ENCODE data around the gene CXCL8. TPM values are rescaled to one million over a fixed set of nuclear protein-coding genes. Genes with fewer than 3 reads are reported as not detected.

The CXCL8 gene
- total and polyA plus RNA-seq, 8 donors = 0.37 to 43.2 (median 2.9) TPM

DNA sequence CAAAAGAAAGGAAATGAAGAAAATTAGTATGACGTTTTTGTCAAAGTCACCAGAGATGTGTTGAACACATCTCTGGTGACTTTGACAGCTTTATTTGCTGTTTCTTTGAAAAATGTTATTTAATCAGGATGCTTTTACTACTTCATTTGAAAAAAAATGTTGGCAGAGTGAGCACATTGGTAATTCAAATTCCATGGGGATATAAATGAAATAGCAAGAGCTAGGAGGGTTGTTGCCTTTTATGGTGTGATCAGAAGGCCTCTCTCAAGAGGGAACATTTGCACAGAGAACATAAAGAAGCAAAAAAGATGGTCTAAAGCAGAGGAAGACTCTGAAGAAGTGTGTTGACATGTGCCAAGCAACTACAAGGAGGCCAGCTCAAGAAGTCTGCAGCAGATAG is 46.6 kb upstream of the CXCL8 start:
- no peak for FAIRE-seq

DNA sequence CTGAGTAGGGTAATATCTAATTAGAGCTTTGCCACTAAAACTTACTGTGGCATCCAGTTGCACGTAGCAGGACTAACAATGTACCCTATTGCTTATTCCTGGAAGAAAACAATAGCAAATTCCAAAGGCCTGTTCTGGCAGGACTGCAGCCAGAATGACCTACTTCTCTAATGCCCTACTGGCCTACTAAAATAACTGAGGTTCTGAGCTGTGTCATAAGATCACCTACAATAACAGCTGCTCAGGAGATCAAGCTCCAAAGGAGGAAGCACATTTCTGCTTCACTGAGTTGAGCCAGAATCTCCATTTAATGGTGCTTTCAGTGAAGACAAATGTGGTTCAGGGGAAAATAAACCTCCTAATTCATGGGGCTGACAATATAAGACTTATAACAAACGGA is 42.2 kb upstream of the CXCL8 start:
- H3K9me3 ChIP-seq = no peaks in the 10 kb centered on the region
- H3K27ac ChIP-seq = no peak overlapping the region
- TF ChIP-seq, protein P1, sequence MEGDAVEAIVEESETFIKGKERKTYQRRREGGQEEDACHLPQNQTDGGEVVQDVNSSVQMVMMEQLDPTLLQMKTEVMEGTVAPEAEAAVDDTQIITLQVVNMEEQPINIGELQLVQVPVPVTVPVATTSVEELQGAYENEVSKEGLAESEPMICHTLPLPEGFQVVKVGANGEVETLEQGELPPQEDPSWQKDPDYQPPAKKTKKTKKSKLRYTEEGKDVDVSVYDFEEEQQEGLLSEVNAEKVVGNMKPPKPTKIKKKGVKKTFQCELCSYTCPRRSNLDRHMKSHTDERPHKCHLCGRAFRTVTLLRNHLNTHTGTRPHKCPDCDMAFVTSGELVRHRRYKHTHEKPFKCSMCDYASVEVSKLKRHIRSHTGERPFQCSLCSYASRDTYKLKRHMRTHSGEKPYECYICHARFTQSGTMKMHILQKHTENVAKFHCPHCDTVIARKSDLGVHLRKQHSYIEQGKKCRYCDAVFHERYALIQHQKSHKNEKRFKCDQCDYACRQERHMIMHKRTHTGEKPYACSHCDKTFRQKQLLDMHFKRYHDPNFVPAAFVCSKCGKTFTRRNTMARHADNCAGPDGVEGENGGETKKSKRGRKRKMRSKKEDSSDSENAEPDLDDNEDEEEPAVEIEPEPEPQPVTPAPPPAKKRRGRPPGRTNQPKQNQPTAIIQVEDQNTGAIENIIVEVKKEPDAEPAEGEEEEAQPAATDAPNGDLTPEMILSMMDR (IDR thresholded peaks at IDR 0.05) = no peak
- no peaks in the 10 kb centered on the region for H3K36me3 ChIP-seq
- no peaks in the 10 kb centered on the region for H3K27me3 ChIP-seq
- no peak overlapping the region for H3K4me3 ChIP-seq
- DNase-seq (peak in 1 of 6 donors; percentile 9), ATAC-seq (peak in 3 of 4 donors; percentile 68 to 82 (median 72)), FAIRE-seq (no peak)
- 52 to 61% methylated on average over 2 of the region's 2 CpGs for WGBS, 2 donors
- intact Hi-C loops (cut with DNase I) = no loop called here
- H3K4me1 ChIP-seq = peaks cover 0 to 6% (median 0%) of the 10 kb centered on the region in 3 donors

More for the DNA sequence above, 46.6 kb upstream of the CXCL8 start:
- peaks cover 0 to 3% (median 0%) of the 10 kb centered on the region in 3 donors for H3K4me1 ChIP-seq
- no peaks in the 10 kb centered on the region for H3K9me3 ChIP-seq
- DNase-seq (no peak), ATAC-seq (no peak)
- no peaks in the 10 kb centered on the region for H3K27me3 ChIP-seq
- TF ChIP-seq, protein P1 (IDR thresholded peaks at IDR 0.05) = no peak
- H3K4me3 ChIP-seq = no peak overlapping the region
- H3K27ac ChIP-seq = no peak overlapping the region
- H3K36me3 ChIP-seq = no peaks in the 10 kb centered on the region
- 65 to 76% methylated on average over 1 of the region's 1 CpG for WGBS, 2 donors
- intact Hi-C loops (cut with DNase I) = no loop called here

DNA sequence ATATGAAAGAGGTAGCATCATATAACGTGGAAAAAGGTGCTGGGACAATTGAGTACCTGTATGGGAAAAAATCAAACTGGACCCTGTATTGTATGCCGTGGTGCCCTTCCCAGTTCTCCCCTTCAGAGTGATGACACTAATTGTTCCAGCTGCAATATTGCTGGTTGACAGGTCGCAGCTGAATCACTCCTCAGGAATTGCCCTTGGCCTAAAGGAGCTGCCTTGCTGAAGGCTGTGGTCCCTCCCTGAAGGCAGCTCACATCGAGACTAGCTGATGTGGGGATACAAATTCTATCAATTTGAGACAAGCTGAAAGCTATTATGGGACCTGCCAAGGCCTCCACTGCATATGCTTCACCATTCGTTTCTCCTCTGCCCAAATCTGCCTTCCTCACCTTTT is 39.3 kb upstream of the CXCL8 start:
- no peaks in the 10 kb centered on the region for H3K36me3 ChIP-seq
- FAIRE-seq (no peak), DNase-seq (no peak), ATAC-seq (no peak)
- no peak overlapping the region for H3K27ac ChIP-seq
- TF ChIP-seq, protein P1 (IDR thresholded peaks at IDR 0.05) = no peak
- intact Hi-C loops (cut with DNase I) = no loop called here
- no peaks in the 10 kb centered on the region for H3K27me3 ChIP-seq
- no peaks in the 10 kb centered on the region for H3K9me3 ChIP-seq
- H3K4me3 ChIP-seq = no peak overlapping the region
- peaks cover 3 to 21% (median 19%) of the 10 kb centered on the region in 3 donors for H3K4me1 ChIP-seq
- 80 to 86% methylated on average over 5 of the region's 5 CpGs for WGBS, 2 donors

DNA sequence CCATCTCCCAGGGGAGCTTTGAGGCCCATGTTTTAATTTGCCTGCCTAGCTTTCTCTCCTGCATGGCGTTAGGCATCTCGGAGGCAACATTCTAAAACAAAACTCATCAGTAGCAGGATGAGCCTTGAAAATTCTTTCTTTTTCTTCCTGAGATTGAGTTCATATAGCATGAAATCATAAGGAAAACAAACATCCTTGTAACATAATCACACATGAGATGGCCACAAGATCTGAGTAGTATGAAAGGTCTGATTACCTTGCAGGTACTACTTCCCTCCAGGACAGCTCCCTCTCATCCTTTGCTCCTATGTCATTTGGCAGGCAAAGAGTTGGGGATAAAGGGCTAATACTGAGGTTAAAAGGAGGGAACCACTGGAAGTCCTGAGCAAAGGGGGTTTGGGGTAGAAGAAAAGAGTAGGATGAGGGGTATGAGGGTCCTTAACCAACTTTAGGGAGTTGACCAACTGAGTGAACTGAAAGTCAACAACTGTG is 37.5 kb upstream of the CXCL8 start:
- Histone ChIP-seq H3K4me3 (no peak overlapping the region), H3K27me3 (no peaks in the 10 kb centered on the region), H3K9me3 (no peaks in the 10 kb centered on the region), H3K36me3 (no peaks in the 10 kb centered on the region), H3K27ac (no peak overlapping the region), H3K4me1 (peaks cover 3 to 21% (median 19%) of the 10 kb centered on the region in 3 donors)
- FAIRE-seq = no peak
- no peak for ATAC-seq
- DNase-seq = no peak
- WGBS, 2 donors = 97 to 98% methylated on average over 2 of the region's 2 CpGs
- intact Hi-C loops (cut with DNase I) = no loop called here
- TF ChIP-seq, protein P1 (IDR thresholded peaks at IDR 0.05) = no peak

DNA sequence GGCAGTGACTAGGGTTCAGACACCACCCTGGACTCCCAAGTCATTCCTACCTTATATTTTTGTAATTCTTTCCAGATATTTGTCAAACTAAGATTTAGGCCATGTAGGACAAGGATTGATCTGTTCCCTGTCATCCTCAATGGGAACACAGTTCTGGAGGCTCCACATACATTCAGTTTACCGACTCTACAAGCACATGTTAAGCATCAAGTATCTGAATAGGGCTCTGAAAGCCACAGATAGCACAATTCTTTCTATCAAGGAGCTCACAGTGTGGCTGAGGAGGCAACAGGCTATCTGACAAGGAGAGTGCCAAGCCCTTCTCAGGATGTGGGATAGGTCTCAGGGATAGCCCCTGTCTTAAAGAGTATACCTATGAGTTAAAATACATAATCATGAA is 37.0 kb upstream of the CXCL8 start:
- Histone ChIP-seq H3K4me3 (no peak overlapping the region), H3K27me3 (no peaks in the 10 kb centered on the region), H3K9me3 (no peaks in the 10 kb centered on the region), H3K36me3 (no peaks in the 10 kb centered on the region), H3K27ac (no peak overlapping the region), H3K4me1 (peaks cover 3 to 22% (median 21%) of the 10 kb centered on the region in 3 donors)
- intact Hi-C loops (cut with DNase I) = no loop called here
- ATAC-seq (no peak), DNase-seq (no peak), FAIRE-seq (no peak)
- 92 to 97% methylated on average over 1 of the region's 1 CpG for WGBS, 2 donors
- TF ChIP-seq, protein P1 (IDR thresholded peaks at IDR 0.05) = no peak

Measured in pancreas (tissue), 10 donors.